Measurements from ENCODE around the gene IRAG1. TPM values are rescaled to one million over a fixed set of nuclear protein-coding genes. Genes with fewer than 3 reads are reported as not detected.

IRAG1 gene
- total and polyA plus RNA-seq, 2 of the 13 experiments (the other 11 are each of a cell fraction or from before 2014, with no cell fraction given), result 0.13 to 0.20 TPM

DNA sequence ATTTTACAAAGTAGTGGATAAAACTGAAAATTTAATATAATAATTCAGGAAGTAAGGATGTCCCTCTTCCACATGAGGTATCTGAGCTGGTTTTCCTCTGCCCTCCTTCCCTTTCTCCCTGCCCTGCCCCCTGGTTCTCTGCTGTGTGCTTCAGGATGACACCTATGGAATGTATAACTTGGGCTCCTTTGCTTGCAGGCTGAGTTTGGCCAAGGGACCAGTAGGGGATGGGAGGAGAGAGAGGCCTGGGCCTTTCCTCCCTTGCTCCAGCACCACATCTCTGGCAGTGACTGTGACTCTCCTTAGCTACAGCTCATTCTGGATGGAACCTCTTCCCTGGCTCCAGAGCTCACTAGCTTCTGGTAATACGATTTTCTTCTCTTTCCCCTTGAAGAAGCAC is 10.1 kb downstream of the IRAG1 start:
- intact Hi-C loops (cut with micrococcal nuclease; ENCODE audit: unreplicated experiment), result no loop called here
- Histone ChIP-seq H3K79me2 (ENCODE audit: insufficient read depth, low read length) (no peaks in the 10 kb centered on the region), H3K9me3 (ENCODE audit: low read length) (no peaks in the 10 kb centered on the region), H3K4me3 (replicated peaks in 1 of 3; ENCODE audit: insufficient read depth in 1 of 3, low read depth in 2 of 3, low read length in 3 of 3) (no peak overlapping the region), H3K4me2 (ENCODE audit: low read depth, low read length) (no peak overlapping the region), H3K4me1 (ENCODE audit: insufficient read depth, low read length) (no peaks in the 10 kb centered on the region), H3K27ac (ENCODE audit: extremely low read length, insufficient read depth, low read length) (no peak overlapping the region), H3K36me3 (replicated peaks in 1 of 2; ENCODE audit: control insufficient read depth in 1 of 2, insufficient read depth in 2 of 2, low read length in 2 of 2) (no peaks in the 10 kb centered on the region), H4K20me1 (ENCODE audit: insufficient read depth, low read length) (no peaks in the 10 kb centered on the region), H2AFZ (ENCODE audit: low read length) (no peak overlapping the region), H3K9ac (ENCODE audit: insufficient read depth, low read depth, low read length) (no peak overlapping the region), H3K27me3 (ENCODE audit: control insufficient read depth in 1 of 2, insufficient read depth in 2 of 2, low read length in 2 of 2) (peaks cover 2 to 4% of the 10 kb centered on the region in 2 experiments; a peak in 2 of 5 replicates)
- 3% methylated on average over 1 of the region's 1 CpG for WGBS (ENCODE audit: low lambda C conversion rate)
- TF ChIP-seq ZNF766 (CRISPR knock-in tag; IDR thresholded peaks at IDR 0.05; ENCODE audit: borderline replicate concordance), result no peak
- no peak for TF ChIP-seq YEATS4 (CRISPR knock-in tag; IDR thresholded peaks at IDR 0.05; ENCODE audit: borderline replicate concordance)
- TF ChIP-seq ZNF451 (CRISPR knock-in tag; IDR thresholded peaks at IDR 0.05), result no peak
- TF ChIP-seq, protein P1, sequence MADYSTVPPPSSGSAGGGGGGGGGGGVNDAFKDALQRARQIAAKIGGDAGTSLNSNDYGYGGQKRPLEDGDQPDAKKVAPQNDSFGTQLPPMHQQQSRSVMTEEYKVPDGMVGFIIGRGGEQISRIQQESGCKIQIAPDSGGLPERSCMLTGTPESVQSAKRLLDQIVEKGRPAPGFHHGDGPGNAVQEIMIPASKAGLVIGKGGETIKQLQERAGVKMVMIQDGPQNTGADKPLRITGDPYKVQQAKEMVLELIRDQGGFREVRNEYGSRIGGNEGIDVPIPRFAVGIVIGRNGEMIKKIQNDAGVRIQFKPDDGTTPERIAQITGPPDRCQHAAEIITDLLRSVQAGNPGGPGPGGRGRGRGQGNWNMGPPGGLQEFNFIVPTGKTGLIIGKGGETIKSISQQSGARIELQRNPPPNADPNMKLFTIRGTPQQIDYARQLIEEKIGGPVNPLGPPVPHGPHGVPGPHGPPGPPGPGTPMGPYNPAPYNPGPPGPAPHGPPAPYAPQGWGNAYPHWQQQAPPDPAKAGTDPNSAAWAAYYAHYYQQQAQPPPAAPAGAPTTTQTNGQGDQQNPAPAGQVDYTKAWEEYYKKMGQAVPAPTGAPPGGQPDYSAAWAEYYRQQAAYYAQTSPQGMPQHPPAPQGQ (CRISPR knock-in tag; IDR thresholded peaks at IDR 0.05; ENCODE audit: borderline replicate concordance), result no peak
- TF ChIP-seq, protein P2, sequence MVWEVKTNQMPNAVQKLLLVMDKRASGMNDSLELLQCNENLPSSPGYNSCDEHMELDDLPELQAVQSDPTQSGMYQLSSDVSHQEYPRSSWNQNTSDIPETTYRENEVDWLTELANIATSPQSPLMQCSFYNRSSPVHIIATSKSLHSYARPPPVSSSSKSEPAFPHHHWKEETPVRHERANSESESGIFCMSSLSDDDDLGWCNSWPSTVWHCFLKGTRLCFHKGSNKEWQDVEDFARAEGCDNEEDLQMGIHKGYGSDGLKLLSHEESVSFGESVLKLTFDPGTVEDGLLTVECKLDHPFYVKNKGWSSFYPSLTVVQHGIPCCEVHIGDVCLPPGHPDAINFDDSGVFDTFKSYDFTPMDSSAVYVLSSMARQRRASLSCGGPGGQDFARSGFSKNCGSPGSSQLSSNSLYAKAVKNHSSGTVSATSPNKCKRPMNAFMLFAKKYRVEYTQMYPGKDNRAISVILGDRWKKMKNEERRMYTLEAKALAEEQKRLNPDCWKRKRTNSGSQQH (CRISPR knock-in tag; IDR thresholded peaks at IDR 0.05; ENCODE audit: low read depth), result no peak
- no peak for TF ChIP-seq ZNF567 (CRISPR knock-in tag; IDR thresholded peaks at IDR 0.05; ENCODE audit: borderline replicate concordance)
- no peak for TF ChIP-seq SMC3 (IDR thresholded peaks at IDR 0.05; ENCODE audit: low read length)
- TF ChIP-seq ZFY (CRISPR knock-in tag; IDR thresholded peaks at IDR 0.05), result no peak
- no peak for TF ChIP-seq ZNF652 (CRISPR knock-in tag; IDR thresholded peaks at IDR 0.05; ENCODE audit: borderline replicate concordance, low read depth)
- no peak for TF ChIP-seq MIXL1 (CRISPR knock-in tag; IDR thresholded peaks at IDR 0.05)
- no peak for TF ChIP-seq NBN (conservative IDR thresholded peaks at IDR 0.05)
- TF ChIP-seq FOXM1 (CRISPR knock-in tag; IDR thresholded peaks at IDR 0.05), result no peak
- TF ChIP-seq ZNF282 (IDR thresholded peaks at IDR 0.05; ENCODE audit: partially characterized antibody), result no peak
- no peak for TF ChIP-seq KLF11 (CRISPR knock-in tag; IDR thresholded peaks at IDR 0.05)
- no peak for TF ChIP-seq HOXA3 (CRISPR knock-in tag; IDR thresholded peaks at IDR 0.05)
- TF ChIP-seq, protein P3, sequence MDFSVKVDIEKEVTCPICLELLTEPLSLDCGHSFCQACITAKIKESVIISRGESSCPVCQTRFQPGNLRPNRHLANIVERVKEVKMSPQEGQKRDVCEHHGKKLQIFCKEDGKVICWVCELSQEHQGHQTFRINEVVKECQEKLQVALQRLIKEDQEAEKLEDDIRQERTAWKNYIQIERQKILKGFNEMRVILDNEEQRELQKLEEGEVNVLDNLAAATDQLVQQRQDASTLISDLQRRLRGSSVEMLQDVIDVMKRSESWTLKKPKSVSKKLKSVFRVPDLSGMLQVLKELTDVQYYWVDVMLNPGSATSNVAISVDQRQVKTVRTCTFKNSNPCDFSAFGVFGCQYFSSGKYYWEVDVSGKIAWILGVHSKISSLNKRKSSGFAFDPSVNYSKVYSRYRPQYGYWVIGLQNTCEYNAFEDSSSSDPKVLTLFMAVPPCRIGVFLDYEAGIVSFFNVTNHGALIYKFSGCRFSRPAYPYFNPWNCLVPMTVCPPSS (IDR thresholded peaks at IDR 0.05), result no peak
- TF ChIP-seq ZNF737 (CRISPR knock-in tag; IDR thresholded peaks at IDR 0.05; ENCODE audit: borderline replicate concordance), result no peak
- no peak for TF ChIP-seq ZNF678 (CRISPR knock-in tag; IDR thresholded peaks at IDR 0.05)
- CTCF ChIA-PET (ENCODE audit: low intra/inter-chr PET ratio, low total read pairs), result no interaction called here
- no peak for FAIRE-seq
- BruUV-seq (replicated peaks), result no TSS peak
- no peak for DNase-seq (ENCODE audit: low spot score)
- POLR2A ChIA-PET, result no interaction called here
- in situ Hi-C loops (cut with HindIII; ENCODE audit: extremely low pct_ligation_motif_present, low pct_unique_long_range_greater_than_20kb), result no loop called here
- no peak for ATAC-seq
